SK-N-SH treated with all-trans-retinoic acid at 6 μM for 48 hours (cell line): ENCODE data around the gene KLK1.

Source experiments
- ARNTL ChIP-seq: fragments of 450-650 bp; formaldehyde crosslinking; IDR thresholded peaks from 2 replicates; pipeline ENCODE4 v1.5.0; 2020; ENCODE audit warnings: low read depth, mild to moderate bottlenecking, moderate library complexity, borderline replicate concordance
- BACH2 ChIP-seq: fragments of 250-450 bp; sonication (Bioruptor Pico); IDR thresholded peaks from 2 replicates; pipeline ENCODE4 v1.9.0; 2021; ENCODE audit warnings: mild to moderate bottlenecking, borderline replicate concordance
- CSDC2 ChIP-seq: fragments of 250-450 bp; sonication (Bioruptor Pico); IDR thresholded peaks from 2 replicates; pipeline ENCODE4 v1.5.0; 2020; ENCODE audit warnings: mild to moderate bottlenecking, moderate library complexity
- ESRRG ChIP-seq: fragments of 250-450 bp; sonication (Bioruptor Pico); IDR thresholded peaks from 2 replicates; pipeline ENCODE4 v1.6.1; 2021; ENCODE audit warnings: mild to moderate bottlenecking
- OSR1 ChIP-seq: fragments of 250-450 bp; sonication (Bioruptor Pico); IDR thresholded peaks from 2 replicates; pipeline ENCODE4 v1.8.0; 2022; ENCODE audit warnings: moderate library complexity, mild to moderate bottlenecking, inconsistent platforms
- PATZ1 ChIP-seq: fragments of 250-450 bp; sonication (Bioruptor Pico); IDR thresholded peaks from 2 replicates; pipeline ENCODE4 v1.8.0; 2020; ENCODE audit warnings: mild to moderate bottlenecking, moderate library complexity, borderline replicate concordance
- RARB ChIP-seq: fragments of 250-450 bp; sonication (Bioruptor Pico); IDR thresholded peaks from 2 replicates; pipeline ENCODE4 v1.8.0; 2021; ENCODE audit warnings: mild to moderate bottlenecking, moderate library complexity
- ZC3H10 ChIP-seq: fragments of 250-450 bp; sonication (Bioruptor Pico); IDR thresholded peaks from 2 replicates; pipeline ENCODE4 v1.5.1; 2021; ENCODE audit warnings: mild to moderate bottlenecking, moderate library complexity
- ZFP3 ChIP-seq: fragments of 250-450 bp; sonication (Bioruptor Pico); IDR thresholded peaks from 2 replicates; pipeline ENCODE4 v1.5.0; 2020; ENCODE audit warnings: mild to moderate bottlenecking, moderate library complexity
- ZFP30 ChIP-seq: fragments of 450-650 bp; formaldehyde crosslinking; IDR thresholded peaks from 2 replicates; pipeline ENCODE4 v1.5.0; 2022; ENCODE audit warnings: mild to moderate bottlenecking, moderate library complexity
- ZNF565 ChIP-seq: fragments of 450-650 bp; formaldehyde crosslinking; conservative IDR thresholded peaks from 2 replicates; pipeline ENCODE4 v1.5.0; 2020; ENCODE audit warnings: low read depth, mild to moderate bottlenecking, moderate library complexity
- TF ChIP-seq, protein P1 (sequence below): fragments of 250-450 bp; sonication (Bioruptor Pico); IDR thresholded peaks from 2 replicates; pipeline ENCODE4 v1.5.1; 2020; ENCODE audit warnings: low read depth, mild to moderate bottlenecking, moderate library complexity

GRCh38 chr19:50821248-50821612 lies 2.4 kb downstream of the KLK1 start:
- no peak for TF ChIP-seq RARB (CRISPR knock-in tag)
- TF ChIP-seq ZFP30: no peak
- TF ChIP-seq, protein P1, sequence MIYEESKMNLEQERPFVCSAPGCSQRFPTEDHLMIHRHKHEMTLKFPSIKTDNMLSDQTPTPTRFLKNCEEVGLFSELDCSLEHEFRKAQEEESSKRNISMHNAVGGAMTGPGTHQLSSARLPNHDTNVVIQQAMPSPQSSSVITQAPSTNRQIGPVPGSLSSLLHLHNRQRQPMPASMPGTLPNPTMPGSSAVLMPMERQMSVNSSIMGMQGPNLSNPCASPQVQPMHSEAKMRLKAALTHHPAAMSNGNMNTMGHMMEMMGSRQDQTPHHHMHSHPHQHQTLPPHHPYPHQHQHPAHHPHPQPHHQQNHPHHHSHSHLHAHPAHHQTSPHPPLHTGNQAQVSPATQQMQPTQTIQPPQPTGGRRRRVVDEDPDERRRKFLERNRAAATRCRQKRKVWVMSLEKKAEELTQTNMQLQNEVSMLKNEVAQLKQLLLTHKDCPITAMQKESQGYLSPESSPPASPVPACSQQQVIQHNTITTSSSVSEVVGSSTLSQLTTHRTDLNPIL (CRISPR knock-in tag): no peak
- TF ChIP-seq ZFP3 (CRISPR knock-in tag): no peak
- TF ChIP-seq ARNTL (CRISPR knock-in tag): no peak
- no peak for TF ChIP-seq BACH2
- TF ChIP-seq CSDC2 (CRISPR knock-in tag): no peak
- TF ChIP-seq ESRRG (CRISPR knock-in tag): no peak
- no peak for TF ChIP-seq ZC3H10 (CRISPR knock-in tag)
- TF ChIP-seq PATZ1 (CRISPR knock-in tag): no peak
- no peak for TF ChIP-seq OSR1
- TF ChIP-seq ZNF565 (CRISPR knock-in tag): no peak
